Endothelial cell (in vitro differentiated cells): ENCODE data around the gene ZNF683. TPM values are rescaled to one million over a fixed set of nuclear protein-coding genes. Genes with fewer than 3 reads are reported as not detected.

Source experiments
- DNase-seq: peaks from one replicate; pipeline ENCODE4 v3.0.0; 2021; ENCODE audit warnings: low spot score
- H3K27ac Mint-ChIP-seq: one replicate; pipeline ENCODE4 v1.8.0; 2021; ENCODE audit warnings: mixed read lengths, inconsistent platforms; ENCODE audit not compliant: unreplicated experiment
- H3K27me3 Mint-ChIP-seq: one replicate; pipeline ENCODE4 v1.8.0; 2021; ENCODE audit warnings: mild to moderate bottlenecking, moderate library complexity, mixed read lengths, inconsistent platforms; ENCODE audit not compliant: unreplicated experiment
- H3K36me3 Mint-ChIP-seq: one replicate; pipeline ENCODE4 v1.8.0; 2021; ENCODE audit warnings: mild to moderate bottlenecking, low read depth, mixed read lengths, inconsistent platforms; ENCODE audit not compliant: unreplicated experiment
- H3K4me1 Mint-ChIP-seq: one replicate; pipeline ENCODE4 v1.8.0; 2021; ENCODE audit warnings: mild to moderate bottlenecking, mixed read lengths, inconsistent platforms; ENCODE audit not compliant: unreplicated experiment
- H3K4me3 Mint-ChIP-seq: one replicate; pipeline ENCODE4 v1.8.0; 2021; ENCODE audit warnings: mild to moderate bottlenecking, mixed read lengths, inconsistent platforms; ENCODE audit not compliant: unreplicated experiment
- H3K9me3 Mint-ChIP-seq: one replicate; pipeline ENCODE4 v1.8.0; 2021; ENCODE audit warnings: mixed read lengths, inconsistent platforms; ENCODE audit not compliant: unreplicated experiment
- total RNA-seq: library from RNA; stranded (reverse); fragmentation: NEBNext Ultra II Directional; extraction: Animal tissue kit (Norgen Biotek cat#: 25700); gene quantifications from one replicate; pipeline ENCODE4 v1.2.1, GENCODE V29; 2021; ENCODE audit not compliant: unreplicated experiment
- TF ChIP-seq, protein P1 (sequence below): fragments of 200-600 bp; sonication (generic); IDR thresholded peaks from one replicate; pipeline ENCODE4 v1.5.0; 2021; ENCODE audit warnings: antibody characterized with exemption; ENCODE audit not compliant: unreplicated experiment

Gene ZNF683
- total RNA-seq, 1 donor from 2014 or later, result not detected

DNA sequence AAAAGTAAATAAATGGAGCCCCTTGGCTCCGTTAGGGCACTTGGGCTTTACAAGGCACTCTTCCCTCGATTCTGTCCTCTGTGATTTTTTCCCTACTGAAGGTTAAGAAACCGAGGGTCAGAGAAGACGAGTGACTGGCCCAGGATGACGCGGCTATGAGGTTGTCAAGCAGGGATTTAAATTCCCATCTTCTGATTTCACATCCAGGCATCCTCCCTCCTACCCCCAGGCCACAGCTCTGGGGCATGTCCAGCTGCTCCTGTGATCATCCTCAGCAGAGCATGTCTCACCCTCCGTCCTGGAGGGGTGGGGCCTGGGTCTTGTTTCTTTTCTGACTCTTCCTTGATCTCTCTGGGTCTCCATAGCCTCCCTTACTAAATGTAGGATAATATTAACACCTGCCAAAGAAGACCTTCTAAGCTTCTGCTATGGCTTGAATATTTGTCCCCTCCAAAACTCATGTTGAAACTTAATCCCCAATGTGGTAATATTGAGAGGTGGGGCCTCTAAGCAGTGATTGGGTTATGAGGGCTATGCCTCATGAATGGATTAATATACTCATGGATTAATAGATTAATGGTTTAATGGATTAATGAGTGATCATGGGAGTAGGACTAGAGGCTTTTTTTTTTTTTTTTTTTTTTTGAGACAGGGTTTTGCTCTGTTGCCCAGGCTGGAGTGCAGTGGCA lies 23.2 kb downstream of the ZNF683 start:
- no peaks in the 10 kb centered on the region for H3K9me3 Mint-ChIP-seq
- peaks cover 30% of the 10 kb centered on the region for H3K4me1 Mint-ChIP-seq
- H3K27me3 Mint-ChIP-seq, result peaks cover 7% of the 10 kb centered on the region
- no peak overlapping the region for H3K4me3 Mint-ChIP-seq
- H3K27ac Mint-ChIP-seq, result no peak overlapping the region
- no peaks in the 10 kb centered on the region for H3K36me3 Mint-ChIP-seq
- TF ChIP-seq, protein P1, sequence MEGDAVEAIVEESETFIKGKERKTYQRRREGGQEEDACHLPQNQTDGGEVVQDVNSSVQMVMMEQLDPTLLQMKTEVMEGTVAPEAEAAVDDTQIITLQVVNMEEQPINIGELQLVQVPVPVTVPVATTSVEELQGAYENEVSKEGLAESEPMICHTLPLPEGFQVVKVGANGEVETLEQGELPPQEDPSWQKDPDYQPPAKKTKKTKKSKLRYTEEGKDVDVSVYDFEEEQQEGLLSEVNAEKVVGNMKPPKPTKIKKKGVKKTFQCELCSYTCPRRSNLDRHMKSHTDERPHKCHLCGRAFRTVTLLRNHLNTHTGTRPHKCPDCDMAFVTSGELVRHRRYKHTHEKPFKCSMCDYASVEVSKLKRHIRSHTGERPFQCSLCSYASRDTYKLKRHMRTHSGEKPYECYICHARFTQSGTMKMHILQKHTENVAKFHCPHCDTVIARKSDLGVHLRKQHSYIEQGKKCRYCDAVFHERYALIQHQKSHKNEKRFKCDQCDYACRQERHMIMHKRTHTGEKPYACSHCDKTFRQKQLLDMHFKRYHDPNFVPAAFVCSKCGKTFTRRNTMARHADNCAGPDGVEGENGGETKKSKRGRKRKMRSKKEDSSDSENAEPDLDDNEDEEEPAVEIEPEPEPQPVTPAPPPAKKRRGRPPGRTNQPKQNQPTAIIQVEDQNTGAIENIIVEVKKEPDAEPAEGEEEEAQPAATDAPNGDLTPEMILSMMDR, result no peak
- DNase-seq, result no peak

DNA sequence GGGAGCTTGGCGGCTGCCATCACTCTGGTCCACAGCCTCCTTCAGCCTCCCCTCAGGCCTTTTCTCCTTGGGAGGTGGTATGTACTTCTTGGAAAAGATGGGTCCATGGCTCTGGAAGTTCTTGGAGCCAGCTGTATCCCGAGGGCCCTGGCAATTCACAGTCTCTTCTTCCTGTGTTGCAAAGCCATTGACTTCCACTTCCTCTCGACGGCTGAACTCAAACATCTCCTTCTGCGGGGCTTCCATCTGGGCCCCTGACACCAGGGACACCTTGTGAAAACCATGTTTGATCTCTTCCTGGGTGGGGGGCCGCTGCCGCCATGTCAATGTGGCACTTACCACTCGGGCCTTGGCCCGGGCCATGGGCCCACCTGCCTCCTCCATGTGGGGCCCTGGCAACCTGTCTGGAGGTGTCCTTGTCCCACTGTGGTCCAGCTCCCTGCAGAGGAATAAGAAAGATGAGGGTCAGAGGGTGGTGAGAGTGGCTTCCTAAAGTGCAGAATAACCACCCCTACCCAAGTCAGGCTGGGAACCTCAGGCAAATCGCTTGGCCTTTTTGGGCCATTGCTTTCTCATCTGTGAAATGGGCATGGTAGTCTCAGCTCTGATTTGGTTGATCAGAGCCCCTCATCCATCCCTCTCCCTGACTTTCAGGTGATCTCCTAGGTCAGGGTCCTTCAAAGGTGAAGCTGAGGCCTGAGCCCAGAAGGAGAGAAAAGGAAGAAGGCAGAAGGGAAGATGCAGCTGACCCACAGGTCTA lies 26.1 kb downstream of the ZNF683 start:
- Mint-ChIP-seq H3K27me3 (peaks cover 5% of the 10 kb centered on the region), H3K4me1 (peaks cover 22% of the 10 kb centered on the region), H3K27ac (no peak overlapping the region), H3K9me3 (no peaks in the 10 kb centered on the region), H3K4me3 (no peak overlapping the region), H3K36me3 (no peaks in the 10 kb centered on the region)
- DNase-seq, result no peak
- TF ChIP-seq, protein P1, result no peak

DNA sequence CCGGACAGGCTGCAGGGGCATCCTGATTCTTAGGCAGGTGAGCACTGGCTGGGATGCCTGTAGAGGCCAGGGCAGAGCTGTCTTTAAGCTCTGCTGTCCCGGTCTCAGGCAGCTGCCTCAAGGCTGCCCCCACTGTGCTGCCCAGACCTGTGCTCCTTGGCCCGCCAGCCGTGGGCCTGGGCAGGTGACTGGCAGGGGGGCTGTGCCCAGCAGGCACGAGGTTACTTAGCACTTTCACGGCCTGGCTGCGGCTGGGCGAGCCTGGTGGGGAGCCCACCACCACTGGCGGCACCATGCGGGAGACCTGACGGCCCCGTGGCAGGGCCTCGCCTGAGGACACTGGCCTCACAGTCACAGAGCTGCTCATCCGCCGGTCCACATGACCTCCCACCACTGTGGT lies 26.8 kb downstream of the ZNF683 start:
- no peaks in the 10 kb centered on the region for H3K36me3 Mint-ChIP-seq
- peaks cover 17% of the 10 kb centered on the region for H3K4me1 Mint-ChIP-seq
- H3K9me3 Mint-ChIP-seq, result no peaks in the 10 kb centered on the region

DNA sequence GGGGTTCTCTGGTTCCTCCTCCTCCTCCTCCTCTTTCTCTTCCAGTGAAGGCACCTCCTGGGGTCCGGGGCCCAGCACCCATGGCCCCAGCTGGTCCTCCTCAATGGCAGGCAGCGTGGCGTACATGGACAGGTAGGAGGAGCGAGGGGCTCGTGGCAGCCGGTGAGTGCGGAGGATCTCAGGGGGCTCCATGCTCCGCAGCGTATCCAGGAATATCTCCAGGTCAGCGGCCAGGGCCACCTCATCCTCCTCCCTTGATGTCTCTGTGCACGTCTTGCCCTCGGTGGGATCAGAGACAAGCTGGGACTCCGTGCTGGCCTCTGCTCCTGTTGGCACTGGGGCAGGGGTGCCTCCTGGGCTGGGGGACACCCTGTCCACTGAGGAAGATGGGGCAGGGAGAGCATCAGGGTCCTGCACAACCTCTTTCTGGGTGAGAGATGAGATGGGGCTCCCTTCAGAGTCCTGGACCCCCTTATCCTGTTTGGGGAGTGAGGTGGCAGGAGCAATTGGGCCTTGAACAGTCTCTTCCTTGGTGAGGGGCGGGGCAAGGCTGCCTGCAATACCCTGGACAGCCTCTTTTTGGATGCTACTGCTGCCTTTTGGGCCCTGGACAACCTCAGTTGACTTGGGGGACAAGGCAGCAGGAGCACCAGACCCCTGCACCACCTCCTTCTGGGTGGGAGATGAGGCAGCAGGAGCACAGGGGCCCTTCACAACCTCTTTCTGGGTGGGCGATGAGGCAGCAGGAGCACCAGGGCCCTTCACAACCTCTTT lies 28.2 kb downstream of the ZNF683 start:
- TF ChIP-seq, protein P1, result no peak
- Mint-ChIP-seq H3K27me3 (peaks cover 4% of the 10 kb centered on the region), H3K4me3 (no peak overlapping the region), H3K4me1 (peaks cover 15% of the 10 kb centered on the region), H3K36me3 (no peaks in the 10 kb centered on the region), H3K27ac (no peak overlapping the region), H3K9me3 (no peaks in the 10 kb centered on the region)
- DNase-seq, result no peak

More for the DNA sequence above, 26.8 kb downstream of the ZNF683 start:
- H3K27me3 Mint-ChIP-seq, result peaks cover 5% of the 10 kb centered on the region
- no peak for DNase-seq
- no peak overlapping the region for H3K27ac Mint-ChIP-seq
- TF ChIP-seq, protein P1, result no peak
- no peak overlapping the region for H3K4me3 Mint-ChIP-seq
